Uterus (tissue), 2 donors: ENCODE results near the gene P2RY8.
"Not testable (repeated sequence)": the region's sequence is repeated elsewhere in the genome, so short reads cannot be mapped to it uniquely, and the experiment has no call there.

Experiments used
- CTCF ChIP-seq, 4 experiments: fragments of 200-600 bp in 2 of 4; fragments of 450-650 bp in 2 of 4; sonication (generic) in 2 of 4; IDR thresholded peaks; one replicate each; pipeline ENCODE4 v1.5.1; 2016 to 2019; ENCODE audit warnings: antibody characterized with exemption in 4 of 4, mild to moderate bottlenecking in 2 of 4, moderate library complexity in 1 of 4
- POLR2A ChIP-seq, 2 donors: fragments of 450-650 bp; IDR thresholded peaks; one replicate each; pipeline ENCODE4 v1.6.1; 2016; ENCODE audit warnings: antibody characterized with exemption in 2 of 2, mild to moderate bottlenecking in 1 of 2, moderate library complexity in 1 of 2

DNA sequence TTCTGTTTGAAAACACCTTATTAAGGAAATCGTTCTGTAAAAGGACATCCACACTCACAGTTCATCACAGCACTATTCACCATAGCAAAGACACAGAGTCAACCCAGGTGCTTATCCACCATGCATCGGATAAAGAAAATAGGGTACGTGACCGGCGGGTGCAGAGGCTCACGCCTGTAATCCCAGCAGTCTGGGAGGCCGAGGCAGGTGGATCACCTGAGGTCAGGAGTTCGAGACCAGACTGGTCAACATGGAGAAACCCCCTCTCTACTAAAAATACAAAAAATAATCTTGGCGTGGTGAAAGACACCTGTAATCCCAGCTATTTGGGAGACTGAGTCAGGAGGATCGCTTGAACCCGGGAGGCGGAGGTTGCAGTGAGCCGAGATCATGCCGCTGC, 2.2 kb upstream of the P2RY8 start:
- TF ChIP-seq CTCF, POLR2A (IDR thresholded peaks at IDR 0.05): not testable (repeated sequence)
